ENCODE results near the gene ARHGAP26.

The ARHGAP26 gene

DNA sequence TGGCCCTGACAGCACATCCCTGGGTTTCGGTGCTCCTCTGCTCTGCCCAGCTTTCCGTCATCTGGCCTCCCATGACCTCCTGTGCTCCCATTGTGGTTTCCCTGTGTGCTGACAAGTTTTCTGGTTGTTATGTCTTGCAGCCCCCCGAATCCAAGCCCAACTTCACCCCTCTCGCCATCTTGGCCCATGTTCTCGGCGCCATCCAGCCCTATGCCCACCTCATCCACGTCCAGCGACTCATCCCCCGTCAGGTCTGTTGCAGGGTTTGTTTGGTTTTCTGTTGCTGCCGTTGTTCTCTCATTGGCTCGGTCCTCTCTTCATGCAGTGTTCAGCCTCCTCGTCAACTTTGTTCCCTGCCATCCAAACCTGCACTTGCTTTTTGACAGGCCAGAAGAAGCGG, 436.9 kb downstream of the ARHGAP26 start:
- no peak overlapping the region for H3K9ac ChIP-seq (ENCODE audit: low read depth, low read length)
- H3K4me1 ChIP-seq (ENCODE audit: control insufficient read depth, insufficient read depth, low read length): peaks cover 30% of the 10 kb centered on the region
- H3K4me3 ChIP-seq (ENCODE audit: low read length): no peak overlapping the region
- H3K27me3 ChIP-seq (ENCODE audit: control insufficient read depth, insufficient read depth, low read length): no peaks in the 10 kb centered on the region
- H3K36me3 ChIP-seq (ENCODE audit: insufficient read depth, low read length): no peaks in the 10 kb centered on the region
- no peaks in the 10 kb centered on the region for H3K9me3 ChIP-seq (replicated peaks; ENCODE audit: low read length)
- no peak overlapping the region for H3K4me2 ChIP-seq (ENCODE audit: low read length)

GRCh38 chr5:143207563-143208364, 437.6 kb downstream of the ARHGAP26 start:
- peak overlapping the region; percentile 42 for H3K9ac ChIP-seq (ENCODE audit: low read depth, low read length)
- H3K4me2 ChIP-seq (ENCODE audit: low read length): no peak overlapping the region
- peaks cover 30% of the 10 kb centered on the region for H3K4me1 ChIP-seq (ENCODE audit: control insufficient read depth, insufficient read depth, low read length)
- no peak overlapping the region for H3K4me3 ChIP-seq (ENCODE audit: low read length)
- no peaks in the 10 kb centered on the region for H3K9me3 ChIP-seq (replicated peaks; ENCODE audit: low read length)
- H3K36me3 ChIP-seq (ENCODE audit: insufficient read depth, low read length): no peaks in the 10 kb centered on the region
- no peaks in the 10 kb centered on the region for H3K27me3 ChIP-seq (ENCODE audit: control insufficient read depth, insufficient read depth, low read length)

GRCh38 chr5:143208365-143208641, 438.1 kb downstream of the ARHGAP26 start:
- Histone ChIP-seq H3K4me3 (ENCODE audit: low read length) (no peak overlapping the region), H3K4me1 (ENCODE audit: control insufficient read depth, insufficient read depth, low read length) (peaks cover 32% of the 10 kb centered on the region), H3K36me3 (ENCODE audit: insufficient read depth, low read length) (no peaks in the 10 kb centered on the region)

GRCh38 chr5:143208781-143209510, 438.8 kb downstream of the ARHGAP26 start:
- no peaks in the 10 kb centered on the region for H3K27me3 ChIP-seq (ENCODE audit: control insufficient read depth, insufficient read depth, low read length)
- H3K36me3 ChIP-seq (ENCODE audit: insufficient read depth, low read length): no peaks in the 10 kb centered on the region
- peak overlapping the region; percentile 16 for H3K9ac ChIP-seq (ENCODE audit: low read depth, low read length)
- H3K9me3 ChIP-seq (replicated peaks; ENCODE audit: low read length): no peaks in the 10 kb centered on the region
- H3K4me3 ChIP-seq (ENCODE audit: low read length): no peak overlapping the region
- peaks cover 37% of the 10 kb centered on the region for H3K4me1 ChIP-seq (ENCODE audit: control insufficient read depth, insufficient read depth, low read length)
- no peak overlapping the region for H3K4me2 ChIP-seq (ENCODE audit: low read length)

More at GRCh38 chr5:143208365-143208641, 438.1 kb downstream of the ARHGAP26 start:
- Histone ChIP-seq H3K4me2 (ENCODE audit: low read length) (no peak overlapping the region), H3K9ac (ENCODE audit: low read depth, low read length) (peak overlapping the region; percentile 42), H3K9me3 (replicated peaks; ENCODE audit: low read length) (no peaks in the 10 kb centered on the region), H3K27me3 (ENCODE audit: control insufficient read depth, insufficient read depth, low read length) (no peaks in the 10 kb centered on the region)

DNA sequence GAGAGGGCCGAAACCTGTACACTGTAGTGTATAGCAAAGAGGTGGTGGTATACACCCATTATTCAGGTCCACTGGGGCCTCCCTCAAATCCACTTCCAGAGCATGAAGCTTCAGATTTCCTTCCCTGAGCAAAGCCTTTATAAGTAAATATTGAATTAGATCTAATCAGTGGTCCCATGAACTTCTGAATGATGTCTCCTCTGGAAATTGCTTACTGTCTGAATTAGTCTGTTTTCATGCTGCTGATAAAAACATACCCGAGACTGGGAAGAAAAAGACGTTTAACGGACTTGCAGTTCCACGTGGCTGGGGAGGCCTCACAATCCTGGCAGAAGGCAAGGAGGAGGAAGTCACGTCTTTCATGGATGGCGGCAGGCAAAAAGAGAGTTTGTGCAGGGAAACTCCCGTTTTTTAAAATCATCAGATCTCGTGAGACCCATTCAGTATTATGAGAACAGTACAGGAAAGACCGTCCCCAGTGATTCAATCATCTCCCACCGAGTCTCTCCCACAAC, 439.8 kb downstream of the ARHGAP26 start:
- Histone ChIP-seq H3K4me3 (ENCODE audit: low read length) (no peak overlapping the region), H3K27me3 (ENCODE audit: control insufficient read depth, insufficient read depth, low read length) (no peaks in the 10 kb centered on the region), H3K9me3 (replicated peaks; ENCODE audit: low read length) (no peaks in the 10 kb centered on the region), H3K4me1 (ENCODE audit: control insufficient read depth, insufficient read depth, low read length) (peaks cover 29% of the 10 kb centered on the region), H3K36me3 (ENCODE audit: insufficient read depth, low read length) (no peaks in the 10 kb centered on the region), H3K9ac (ENCODE audit: low read depth, low read length) (no peak overlapping the region), H3K4me2 (ENCODE audit: low read length) (no peak overlapping the region)

- no peak overlapping the region for H3K4me3 ChIP-seq (ENCODE audit: low read length)
- peaks cover 25% of the 10 kb centered on the region for H3K4me1 ChIP-seq (ENCODE audit: control insufficient read depth, insufficient read depth, low read length)
- H3K9ac ChIP-seq (ENCODE audit: low read depth, low read length): no peak overlapping the region
- H3K36me3 ChIP-seq (ENCODE audit: insufficient read depth, low read length): no peaks in the 10 kb centered on the region
- no peak overlapping the region for H3K4me2 ChIP-seq (ENCODE audit: low read length)
- H3K9me3 ChIP-seq (replicated peaks; ENCODE audit: low read length): no peaks in the 10 kb centered on the region
- no peaks in the 10 kb centered on the region for H3K27me3 ChIP-seq (ENCODE audit: control insufficient read depth, insufficient read depth, low read length)
These were observed 440.4 kb downstream of the ARHGAP26 start for GRCh38 chr5:143210576-143210975.

DNA sequence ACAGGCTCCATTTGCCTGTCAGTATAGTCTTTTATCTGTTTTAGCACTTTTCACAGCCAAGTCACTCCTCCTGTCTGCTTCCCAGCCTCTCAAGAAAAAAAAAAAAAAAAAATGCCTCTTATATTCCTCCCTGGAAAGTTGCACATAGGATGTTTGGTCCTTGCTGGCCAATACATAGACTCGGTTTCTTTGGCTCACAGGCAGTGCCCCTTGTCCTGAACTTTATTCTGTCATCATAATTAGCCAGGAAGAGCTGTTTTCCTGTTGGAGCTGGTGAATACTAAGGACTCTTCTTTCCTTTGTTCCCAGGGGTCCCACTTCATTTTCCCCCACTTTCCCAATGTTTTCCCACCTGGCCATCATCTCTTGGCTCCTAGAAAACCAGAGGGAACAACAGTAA, 442.1 kb downstream of the ARHGAP26 start:
- H3K4me3 ChIP-seq (ENCODE audit: low read length): no peak overlapping the region
- peaks cover 17% of the 10 kb centered on the region for H3K4me1 ChIP-seq (ENCODE audit: control insufficient read depth, insufficient read depth, low read length)
- no peak overlapping the region for H3K9ac ChIP-seq (ENCODE audit: low read depth, low read length)
- H3K36me3 ChIP-seq (ENCODE audit: insufficient read depth, low read length): no peaks in the 10 kb centered on the region
- H3K9me3 ChIP-seq (replicated peaks; ENCODE audit: low read length): no peaks in the 10 kb centered on the region
- H3K27me3 ChIP-seq (ENCODE audit: control insufficient read depth, insufficient read depth, low read length): no peaks in the 10 kb centered on the region
- H3K4me2 ChIP-seq (ENCODE audit: low read length): no peak overlapping the region

GRCh38 chr5:143213231-143213850, 443.2 kb downstream of the ARHGAP26 start:
- Histone ChIP-seq H3K9ac (ENCODE audit: low read depth, low read length) (no peak overlapping the region), H3K4me3 (ENCODE audit: low read length) (no peak overlapping the region)

DNA sequence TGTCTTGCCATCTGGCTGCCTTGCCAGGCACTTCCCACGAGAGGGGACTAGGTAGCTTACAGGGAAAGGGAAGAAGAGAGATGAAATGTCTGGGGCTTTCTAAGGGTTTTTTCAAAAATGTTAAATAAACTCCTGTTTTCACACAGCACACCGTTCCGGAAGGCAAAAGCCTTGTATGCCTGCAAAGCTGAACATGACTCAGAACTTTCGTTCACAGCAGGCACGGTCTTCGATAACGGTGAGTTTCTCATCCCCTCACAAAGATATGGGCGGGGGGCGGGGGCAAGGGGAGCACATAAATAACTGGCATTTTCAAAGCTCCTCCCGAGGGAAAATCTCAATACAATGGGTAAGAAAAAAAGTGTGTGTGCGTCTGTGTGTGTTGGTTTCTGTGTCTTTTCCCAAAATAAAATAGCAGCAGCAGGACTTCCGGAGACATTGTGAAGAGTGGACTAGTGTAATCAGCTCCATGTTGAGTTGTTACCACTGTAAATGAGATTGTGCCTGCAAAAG, 443.7 kb downstream of the ARHGAP26 start:
- no peak overlapping the region for H3K4me2 ChIP-seq (ENCODE audit: low read length)
- H3K4me1 ChIP-seq (ENCODE audit: control insufficient read depth, insufficient read depth, low read length): peaks cover 7% of the 10 kb centered on the region
- H3K36me3 ChIP-seq (ENCODE audit: insufficient read depth, low read length): no peaks in the 10 kb centered on the region
- H3K4me3 ChIP-seq (ENCODE audit: low read length): no peak overlapping the region
- no peaks in the 10 kb centered on the region for H3K9me3 ChIP-seq (replicated peaks; ENCODE audit: low read length)
- H3K9ac ChIP-seq (ENCODE audit: low read depth, low read length): no peak overlapping the region
- no peaks in the 10 kb centered on the region for H3K27me3 ChIP-seq (ENCODE audit: control insufficient read depth, insufficient read depth, low read length)

More at GRCh38 chr5:143213231-143213850, 443.2 kb downstream of the ARHGAP26 start:
- Histone ChIP-seq H3K36me3 (ENCODE audit: insufficient read depth, low read length) (no peaks in the 10 kb centered on the region), H3K27me3 (ENCODE audit: control insufficient read depth, insufficient read depth, low read length) (no peaks in the 10 kb centered on the region), H3K9me3 (replicated peaks; ENCODE audit: low read length) (no peaks in the 10 kb centered on the region), H3K4me2 (ENCODE audit: low read length) (no peak overlapping the region), H3K4me1 (ENCODE audit: control insufficient read depth, insufficient read depth, low read length) (peaks cover 12% of the 10 kb centered on the region)

DNA sequence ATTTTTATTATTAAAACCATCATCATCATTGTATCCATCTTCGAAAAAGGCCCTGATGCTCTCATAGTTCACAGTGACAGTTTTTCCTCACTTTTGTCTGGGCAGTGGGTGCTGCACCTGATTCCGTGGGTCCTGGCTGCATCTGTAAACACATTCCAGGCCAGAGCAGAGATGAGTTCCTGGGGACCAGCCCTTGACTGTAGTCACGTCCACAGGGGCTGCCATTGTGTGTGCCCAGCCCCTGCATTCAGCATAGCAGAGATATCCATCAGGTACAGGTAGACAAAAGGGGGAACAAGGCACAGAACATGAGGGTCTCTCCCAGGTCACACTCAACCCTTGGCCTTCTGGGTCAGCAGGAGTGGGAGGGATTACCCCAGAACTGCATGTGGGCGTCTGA, 444.3 kb downstream of the ARHGAP26 start:
- Histone ChIP-seq H3K9ac (ENCODE audit: low read depth, low read length) (no peak overlapping the region), H3K9me3 (replicated peaks; ENCODE audit: low read length) (no peaks in the 10 kb centered on the region), H3K27me3 (ENCODE audit: control insufficient read depth, insufficient read depth, low read length) (no peaks in the 10 kb centered on the region), H3K36me3 (ENCODE audit: insufficient read depth, low read length) (no peaks in the 10 kb centered on the region), H3K4me2 (ENCODE audit: low read length) (no peak overlapping the region), H3K4me3 (ENCODE audit: low read length) (no peak overlapping the region), H3K4me1 (ENCODE audit: control insufficient read depth, insufficient read depth, low read length) (peaks cover 7% of the 10 kb centered on the region)

- H3K4me3 ChIP-seq (ENCODE audit: low read length): no peak overlapping the region
- no peak overlapping the region for H3K4me2 ChIP-seq (ENCODE audit: low read length)
- H3K9me3 ChIP-seq (replicated peaks; ENCODE audit: low read length): no peaks in the 10 kb centered on the region
- H3K27me3 ChIP-seq (ENCODE audit: control insufficient read depth, insufficient read depth, low read length): no peaks in the 10 kb centered on the region
- H3K9ac ChIP-seq (ENCODE audit: low read depth, low read length): no peak overlapping the region
- H3K4me1 ChIP-seq (ENCODE audit: control insufficient read depth, insufficient read depth, low read length): peaks cover 11% of the 10 kb centered on the region
- H3K36me3 ChIP-seq (ENCODE audit: insufficient read depth, low read length): no peaks in the 10 kb centered on the region
These were observed 444.7 kb downstream of the ARHGAP26 start for GRCh38 chr5:143214890-143215289.
